Vein endothelial cell (primary cell): ENCODE measurements around the gene MYOD1. TPM values are rescaled to one million over a fixed set of nuclear protein-coding genes. Genes with fewer than 3 reads are reported as not detected.

Experiments
- total RNA-seq: library from RNA; depleted of rRNA; stranded (reverse); fragments of >200 nt; gene quantifications from 2 replicates; pipeline ENCODE4 v1.2.3, GENCODE V29; 2012

The MYOD1 gene
- not detected in 2 replicates for total RNA-seq

GRCh38 chr11:17719028-17719937 is at the start of gene MYOD1:
Gene MYOD1 (plus strand): TSS chr11:17719571. CDS start chr11:17719783, 212 bp downstream.

GRCh38 chr11:17734418-17734911 is 15.1 kb downstream of the MYOD1 start, which contains the start of gene KCNC1:
Gene KCNC1 (plus strand): TSS chr11:17734781. CDS start chr11:17736003, 1,222 bp downstream.

Other genes with a start within 250 kb of the MYOD1 start
- gene ABCC8, start 242.7 kb upstream of the MYOD1 start, total RNA-seq = not detected in 2 replicates
- gene USH1C, start 175.2 kb upstream of the MYOD1 start, total RNA-seq = not detected in 2 replicates
- not detected in 2 replicates for gene OTOG, start 172.3 kb upstream of the MYOD1 start, total RNA-seq
- gene KCNC1, start 15.2 kb downstream of the MYOD1 start, total RNA-seq = not detected in 2 replicates